Heart left ventricle (tissue), 13 donors: ENCODE data around the gene ADCY10.

Source experiments
- POLR2A ChIP-seq, 2 donors: fragments of 450-650 bp; IDR thresholded peaks; one replicate each; pipeline ENCODE4 v1.6.1; 2017; ENCODE audit warnings: antibody characterized with exemption in 2 of 2, mild to moderate bottlenecking in 2 of 2, moderate library complexity in 2 of 2
- TF ChIP-seq, protein P1 (sequence below), 12 donors: fragments of 200-600 bp; sonication (generic) in 4 of 12; IDR thresholded peaks; one replicate each; pipeline versions ENCODE4 v1.5.0 to v1.8.0; 2018 to 2022; ENCODE audit warnings: antibody characterized with exemption in 12 of 12, mild to moderate bottlenecking in 5 of 12
- donor health status: ischemic (EF 13 %, LVEDD 7.1; RV severe dilation, severe dysfunction).
- donor health status: DM: no; HTN: yes; CAD: no.
- donor health status: DM: no; HTN: no; CAD: no.
- donor health status: ischemic (EF 25% LVEDD 6.9; RV normal size, moderate dysfunction).
- donor health status: ischemic (EF 25% LVEDD 5.7; RV mildly dilated, moderate dysfunction).
- donor health status: ischemic (EF 35%, LVEDD 5.7; RV mildly dilated, moderate dysfunction).
- donor health status: nonischemic (EF 11% LVEDD 7.7; RV severe dilation, severe dysfunction).
- donor health status: DM: yes; HTN: yes; CAD: no.
- donor health status: PGD.
- donor health status: ischemic (EF 29% LVEDD 5.4; RV normal size, mild dysfunction).
- donor health status: nonischemic (EF 23%, LVEDD 6.1; RV moderate dilation, normal function).

DNA sequence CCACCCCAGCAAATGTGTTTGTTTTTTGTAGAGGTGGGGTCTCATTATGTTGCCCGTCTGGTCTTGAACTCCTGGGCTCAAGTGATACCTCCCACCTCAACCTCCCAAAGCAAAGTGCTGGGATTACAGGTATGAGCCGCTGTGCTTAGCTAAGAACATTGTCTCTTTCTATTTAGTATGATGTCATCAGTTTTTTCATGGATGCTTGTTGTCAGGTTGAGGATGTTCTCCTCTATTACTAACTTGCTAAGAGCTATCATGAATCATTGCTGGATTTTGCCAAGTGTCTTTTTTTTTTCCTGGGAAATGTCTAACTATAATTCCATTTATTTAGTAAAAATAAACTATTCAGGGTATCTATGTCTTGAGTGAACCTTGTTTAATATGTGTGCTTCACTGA is 42.0 kb upstream of the ADCY10 start:
- TF ChIP-seq, protein P1, sequence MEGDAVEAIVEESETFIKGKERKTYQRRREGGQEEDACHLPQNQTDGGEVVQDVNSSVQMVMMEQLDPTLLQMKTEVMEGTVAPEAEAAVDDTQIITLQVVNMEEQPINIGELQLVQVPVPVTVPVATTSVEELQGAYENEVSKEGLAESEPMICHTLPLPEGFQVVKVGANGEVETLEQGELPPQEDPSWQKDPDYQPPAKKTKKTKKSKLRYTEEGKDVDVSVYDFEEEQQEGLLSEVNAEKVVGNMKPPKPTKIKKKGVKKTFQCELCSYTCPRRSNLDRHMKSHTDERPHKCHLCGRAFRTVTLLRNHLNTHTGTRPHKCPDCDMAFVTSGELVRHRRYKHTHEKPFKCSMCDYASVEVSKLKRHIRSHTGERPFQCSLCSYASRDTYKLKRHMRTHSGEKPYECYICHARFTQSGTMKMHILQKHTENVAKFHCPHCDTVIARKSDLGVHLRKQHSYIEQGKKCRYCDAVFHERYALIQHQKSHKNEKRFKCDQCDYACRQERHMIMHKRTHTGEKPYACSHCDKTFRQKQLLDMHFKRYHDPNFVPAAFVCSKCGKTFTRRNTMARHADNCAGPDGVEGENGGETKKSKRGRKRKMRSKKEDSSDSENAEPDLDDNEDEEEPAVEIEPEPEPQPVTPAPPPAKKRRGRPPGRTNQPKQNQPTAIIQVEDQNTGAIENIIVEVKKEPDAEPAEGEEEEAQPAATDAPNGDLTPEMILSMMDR (IDR thresholded peaks at IDR 0.05): no peak
- TF ChIP-seq POLR2A (IDR thresholded peaks at IDR 0.05): no peak
